H1 (cell line): ENCODE data around the gene CSNK1G2. TPM values are rescaled to one million over a fixed set of nuclear protein-coding genes. Genes with fewer than 3 reads are reported as not detected.

Experiments
- CTCF ChIA-PET: fragments of 300-600 bp; sonication (Branson Sonifier 250); formaldehyde crosslinking; loops from one replicate; lab custom pipeline; 2021; ENCODE audit not compliant: partially characterized antibody; lab: Charles Lee
- POLR2A ChIA-PET: fragments of 300-600 bp; sonication (Branson Sonifier 250); formaldehyde crosslinking; loops from one replicate; lab custom pipeline; 2021; ENCODE audit warnings: inconsistent platforms; ENCODE audit not compliant: partially characterized antibody; lab: Charles Lee
- DNase-seq, 2 experiments: peaks; one replicate each; pipeline versions ENCODE4 v3.0.0 to v3.0.0-alpha.2; 2010 to 2022; ENCODE audit warnings: low spot score in 2 of 2, low read depth in 1 of 2, mixed read lengths in 1 of 2
- FAIRE-seq: peaks from 2 replicates; lab custom pipeline; 2011; peaks lifted over from hg19 to GRCh38; lab: Jason Lieb, UNC
- H2AFZ ChIP-seq: 2 replicates; pipeline ENCODE4 v1.8.1; 2012; ENCODE audit warnings: low read length, inconsistent platforms
- H2AK5ac ChIP-seq: 2 replicates; pipeline ENCODE4 v1.6.1; 2013; ENCODE audit warnings: low read depth, low read length
- H2BK120ac ChIP-seq: replicated peaks from 2 replicates; pipeline ENCODE3; 2013; ENCODE audit warnings: low read depth, low read length, inconsistent platforms
- H2BK12ac ChIP-seq: 2 replicates; pipeline ENCODE4 v1.6.1; 2013; ENCODE audit warnings: low read depth, low read length
- H2BK15ac ChIP-seq: 2 replicates; pipeline ENCODE4 v1.6.1; 2013; ENCODE audit warnings: low read length
- H2BK20ac ChIP-seq: 2 replicates; pipeline ENCODE4 v1.6.1; 2013; ENCODE audit warnings: low read length
- H2BK5ac ChIP-seq: 2 replicates; pipeline ENCODE4 v1.6.1; 2013; ENCODE audit warnings: low read depth, low read length
- H3K14ac ChIP-seq: 2 replicates; pipeline ENCODE4 v1.6.1; 2013; ENCODE audit warnings: inconsistent platforms; ENCODE audit not compliant: insufficient read length
- H3K18ac ChIP-seq: 2 replicates; pipeline ENCODE4 v1.6.1; 2013; ENCODE audit warnings: low read length; ENCODE audit errors: extremely low read depth
- H3K23ac ChIP-seq: 2 replicates; pipeline ENCODE4 v1.6.1; 2013; ENCODE audit warnings: inconsistent platforms; ENCODE audit not compliant: insufficient read length
- H3K23me2 ChIP-seq: 2 replicates; pipeline ENCODE4 v1.6.1; 2013; ENCODE audit warnings: low read depth, low read length
- H3K27ac ChIP-seq: 2 replicates; pipeline ENCODE4 v1.6.1; 2011; ENCODE audit warnings: low read depth, low read length, inconsistent platforms
- H3K27me3 ChIP-seq, 4 experiments: replicated peaks in 1 of 4; 1 replicate in 1 of 4; 2 replicates in 3 of 4; pipeline versions ENCODE4 v1.6.1 to v1.8.1; 2011 to 2013; ENCODE audit warnings: low read length in 3 of 4, mild to moderate bottlenecking in 3 of 4, inconsistent platforms in 2 of 4, mixed read lengths in 2 of 4, moderate library complexity in 1 of 4; ENCODE audit not compliant: control insufficient read depth in 3 of 4, insufficient read depth in 3 of 4; ENCODE audit errors: extremely low read depth in 1 of 4
- H3K36me3 ChIP-seq, 4 experiments: 2 replicates each; pipeline versions ENCODE4 v1.6.1 to v1.8.1; 2011 to 2013; ENCODE audit warnings: mild to moderate bottlenecking in 4 of 4, low read length in 3 of 4, moderate library complexity in 2 of 4, control low read depth in 1 of 4, inconsistent platforms in 1 of 4; ENCODE audit not compliant: insufficient read depth in 4 of 4, control insufficient read depth in 2 of 4
- H3K4ac ChIP-seq: replicated peaks from 2 replicates; pipeline ENCODE3; 2013; ENCODE audit warnings: low read length, low read depth, mixed read lengths, inconsistent platforms; ENCODE audit not compliant: insufficient read length
- H3K4me1 ChIP-seq, 4 experiments: replicated peaks in 1 of 4; 1 replicate in 1 of 4; 2 replicates in 3 of 4; pipeline versions ENCODE4 v1.6.1 to v1.8.1; 2011 to 2013; ENCODE audit warnings: low read length in 3 of 4, inconsistent platforms in 2 of 4, mixed read lengths in 1 of 4; ENCODE audit not compliant: insufficient read depth in 4 of 4, control insufficient read depth in 3 of 4
- H3K4me2 ChIP-seq, 2 experiments: 2 replicates each; pipeline versions ENCODE4 v1.6.1 to v1.8.1; 2011 to 2013; ENCODE audit warnings: low read depth in 2 of 2, low read length in 2 of 2, control low read depth in 1 of 2, inconsistent platforms in 1 of 2, mild to moderate bottlenecking in 1 of 2; ENCODE audit not compliant: insufficient read depth in 1 of 2
- H3K4me3 ChIP-seq, 4 experiments: fragments of 200-600, 300-600 bp in 1 of 4; sonication (generic), shearing (Covaris generic), sonication (Bioruptor Twin) in 1 of 4; 2 replicates each; pipeline versions ENCODE4 v1.5.1 to v1.8.1; 2011 to 2016; ENCODE audit warnings: low read length in 4 of 4, low read depth in 3 of 4, control low read depth in 2 of 4, inconsistent platforms in 2 of 4, mild to moderate bottlenecking in 2 of 4, mixed read lengths in 1 of 4, moderate library complexity in 1 of 4; ENCODE audit not compliant: insufficient read depth in 2 of 4; ENCODE audit errors: extremely low read depth in 1 of 4
- H3K56ac ChIP-seq: replicated peaks from 2 replicates; pipeline ENCODE3; 2013; ENCODE audit warnings: low read depth, mild to moderate bottlenecking, mixed read lengths, low read length, inconsistent platforms; ENCODE audit not compliant: insufficient read length
- H3K79me1 ChIP-seq: 2 replicates; pipeline ENCODE4 v1.6.1; 2013; ENCODE audit warnings: low read depth, low read length, control low read depth
- H3K79me2 ChIP-seq, 2 experiments: 2 replicates each; pipeline versions ENCODE4 v1.6.1 to v1.8.1; 2012 to 2013; ENCODE audit warnings: low read length in 2 of 2, mild to moderate bottlenecking in 2 of 2, inconsistent platforms in 1 of 2; ENCODE audit not compliant: insufficient read depth in 2 of 2, control insufficient read depth in 1 of 2
- H3K9ac ChIP-seq, 4 experiments: replicated peaks in 1 of 4; 1 replicate in 1 of 4; 2 replicates in 3 of 4; pipeline versions ENCODE4 v1.6.1 to v1.8.1; 2011 to 2013; ENCODE audit warnings: low read depth in 3 of 4, low read length in 3 of 4, control low read depth in 2 of 4, mild to moderate bottlenecking in 2 of 4, moderate library complexity in 2 of 4, inconsistent platforms in 1 of 4; ENCODE audit errors: extremely low read depth in 1 of 4
- H3K9me3 ChIP-seq, 2 experiments: 2 replicates each; pipeline versions ENCODE4 v1.6.1 to v1.8.1; 2012 to 2013; ENCODE audit warnings: mild to moderate bottlenecking in 2 of 2, moderate library complexity in 2 of 2, control low read depth in 1 of 2, inconsistent platforms in 1 of 2, low read depth in 1 of 2, low read length in 1 of 2, mixed read lengths in 1 of 2; ENCODE audit not compliant: insufficient read depth in 2 of 2
- H4K20me1 ChIP-seq, 2 experiments: replicated peaks in 1 of 2; 2 replicates each; pipeline versions ENCODE3 to v1.8.1; 2011 to 2013; ENCODE audit warnings: inconsistent platforms in 2 of 2, low read length in 2 of 2, mild to moderate bottlenecking in 1 of 2; ENCODE audit not compliant: insufficient read depth in 2 of 2, control insufficient read depth in 1 of 2
- H4K5ac ChIP-seq: 2 replicates; pipeline ENCODE4 v1.6.1; 2013; ENCODE audit warnings: low read length, low read depth, mixed read lengths, inconsistent platforms; ENCODE audit not compliant: insufficient read length
- H4K8ac ChIP-seq: 2 replicates; pipeline ENCODE4 v1.8.0; 2013; ENCODE audit warnings: mild to moderate bottlenecking, moderate library complexity, low read length, inconsistent platforms; ENCODE audit not compliant: insufficient read depth; ENCODE audit errors: extremely low read depth
- H4K91ac ChIP-seq: replicated peaks from 2 replicates; pipeline ENCODE3; 2013; ENCODE audit warnings: low read length, mixed read lengths, inconsistent platforms; ENCODE audit not compliant: insufficient read length
- CBX8 ChIP-seq: fragments of 300-800, 300-1000 bp; sonication (generic); IDR thresholded peaks from 2 replicates; pipeline ENCODE4 v1.7.1; 2016; ENCODE audit warnings: low read depth, low read length, borderline replicate concordance
- EZH2 ChIP-seq: fragments of 200-600 bp; sonication (generic); IDR thresholded peaks from 2 replicates; pipeline ENCODE4 v1.7.1; 2012; ENCODE audit warnings: low read depth, mild to moderate bottlenecking, moderate library complexity, low read length, inconsistent platforms; ENCODE audit not compliant: severe bottlenecking
- SRF ChIP-seq: IDR thresholded peaks from 2 replicates; pipeline ENCODE4 v1.6.1; 2011; ENCODE audit warnings: mild to moderate bottlenecking, low read depth, low read length, moderate library complexity
- WGBS, 2 experiments: shearing (Covaris generic) in 1 of 2; methylation state at CpG; one replicate each; pipeline versions ENCODE4 v1.1.6 to v1.1.7; 2013 to 2015; ENCODE audit warnings: low lambda C conversion rate in 2 of 2, mixed read lengths in 2 of 2, inconsistent platforms in 1 of 2, low coverage in 1 of 2, missing lambda C conversion rate in 1 of 2; ENCODE audit not compliant: insufficient replicate concordance in 2 of 2, insufficient coverage in 1 of 2, insufficient read length in 1 of 2; ENCODE audit errors: extremely low coverage in 1 of 2, missing lambda C conversion rate in 1 of 2; 5-methylcytosine and 5-hydroxymethylcytosine counted together
- polyA plus RNA-seq, 7 experiments: library from polyadenylated mRNA; depleted of rRNA in 3 of 7; stranded (reverse) in 5 of 7; unstranded in 2 of 7; fragments of >200 nt in 5 of 7; fragments of 200-250 nt in 2 of 7; gene quantifications; 1 replicate in 5 of 7; 2 replicates in 1 of 7; 4 replicates in 1 of 7; pipeline versions ENCODE4 v1.2.1 to v1.2.3, GENCODE V29; 2011 to 2013; ENCODE audit warnings: missing spikeins in 2 of 7, mixed read lengths in 2 of 7
- total RNA-seq: library from RNA; stranded (reverse); fragmentation: NEBNext Ultra II Directional; extraction: Animal tissue kit (Norgen Biotek cat#: 25700); gene quantifications from 2 replicates; pipeline ENCODE4 v1.2.1, GENCODE V29; 2021
- TF ChIP-seq, protein P1 (sequence below): IDR thresholded peaks from 2 replicates; pipeline ENCODE4 v1.6.1; 2012; ENCODE audit warnings: inconsistent platforms

Gene CSNK1G2
- total and polyA plus RNA-seq, 2 of the 8 experiments (the other 6 are each of a cell fraction or from before 2014, with no cell fraction given) = 99.5 to 130 TPM

DNA sequence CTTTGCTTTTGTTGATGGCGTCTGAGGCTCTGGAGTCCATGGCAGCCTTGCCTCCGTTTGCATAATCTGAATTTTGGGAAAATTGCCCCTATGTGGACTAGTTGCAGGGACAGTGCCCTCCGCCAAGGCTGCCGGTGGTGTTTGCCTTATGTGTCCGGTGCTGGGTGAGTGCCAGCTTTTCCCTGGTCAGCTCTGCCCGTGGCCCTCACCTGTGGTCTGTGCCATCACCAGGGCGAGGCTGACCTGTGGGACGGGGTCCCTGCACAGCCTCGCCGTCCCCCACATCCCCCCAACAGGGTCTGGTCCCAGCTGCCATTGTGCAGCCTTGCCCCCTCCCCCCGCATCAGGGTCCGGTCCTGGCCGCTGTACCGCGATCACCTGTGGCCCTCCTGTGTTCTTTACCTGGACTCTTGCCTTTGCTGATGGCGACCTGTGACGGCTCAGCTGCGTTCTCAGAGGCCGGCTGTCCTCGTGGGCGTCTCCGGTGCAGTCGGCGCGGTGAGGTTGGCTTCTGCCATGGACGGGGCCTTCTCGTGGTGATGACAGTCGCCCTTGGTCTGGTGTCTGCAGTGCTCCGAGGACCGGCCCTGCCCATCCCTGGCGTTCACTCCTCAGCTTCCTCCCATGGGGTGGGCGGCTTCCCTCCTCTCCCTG lies 12.6 kb downstream of the CSNK1G2 start:
- Histone ChIP-seq H3K4me1 (peaks cover 0 to 14% (median 9%) of the 10 kb centered on the region in 4 experiments; a peak in 5 of 7 replicates), H3K9ac (no peak overlapping the region), H3K27me3 (no peaks in the 10 kb centered on the region), H4K91ac (no peak overlapping the region), H3K79me2 (peaks cover 40 to 95% of the 10 kb centered on the region in 2 experiments), H2BK15ac (no peak overlapping the region), H3K79me1 (peaks cover 32% of the 10 kb centered on the region), H4K20me1 (peaks cover 52 to 64% of the 10 kb centered on the region in 2 experiments), H2BK5ac (peak overlapping the region; percentile 1; the same call in 1 of the 2 replicates), H3K4ac (no peak overlapping the region), H2AK5ac (no peak overlapping the region), H3K23me2 (no peaks in the 10 kb centered on the region), H3K23ac (no peak overlapping the region), H3K27ac (no peak overlapping the region), H3K36me3 (no peaks in the 10 kb centered on the region; a peak in 1 of 8 replicates), H3K18ac (no peak overlapping the region), H3K4me3 (no peak overlapping the region), H3K14ac (no peak overlapping the region)
- WGBS, 2 experiments = 90% methylated on average over 27 of the region's 32 CpGs; no CpG with 5 or more reads in 1 of the 2 experiments
- no peak for DNase-seq
- POLR2A ChIA-PET = interaction anchor here (0.6 kb wide), 2 partner anchors 46 to 158 kb away, joined by 3 read pairs; no protein-coding TSS in a partner anchor
- no peak for TF ChIP-seq EZH2
- TF ChIP-seq, protein P1, sequence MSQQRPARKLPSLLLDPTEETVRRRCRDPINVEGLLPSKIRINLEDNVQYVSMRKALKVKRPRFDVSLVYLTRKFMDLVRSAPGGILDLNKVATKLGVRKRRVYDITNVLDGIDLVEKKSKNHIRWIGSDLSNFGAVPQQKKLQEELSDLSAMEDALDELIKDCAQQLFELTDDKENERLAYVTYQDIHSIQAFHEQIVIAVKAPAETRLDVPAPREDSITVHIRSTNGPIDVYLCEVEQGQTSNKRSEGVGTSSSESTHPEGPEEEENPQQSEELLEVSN = no peak
- no peak for TF ChIP-seq SRF
- no peak for TF ChIP-seq CBX8
- TF ChIP-seq, all 59 proteins: peak for 0
- CTCF ChIA-PET = interaction anchor here (0.7 to 2.1 kb wide), 8 partner anchors 8 to 89 kb away, joined by 3 to 8 read pairs (median 3); no protein-coding TSS in a partner anchor
- Histone ChIP-seq H3K4me2 (no peak overlapping the region), H4K8ac (peak overlapping the region; percentile 89; the same call in 1 of the 2 replicates), H3K56ac (no peak overlapping the region), H2BK120ac (no peak overlapping the region), H2BK20ac (no peak overlapping the region), H4K5ac (no peak overlapping the region), H2AFZ (no peak overlapping the region), H3K9me3 (no peaks in the 10 kb centered on the region; a peak in 1 of 4 replicates), H2BK12ac (no peak overlapping the region)
- FAIRE-seq = no peak
